GM19351 (cell line): ENCODE data around the gene SPRYD3.

Experiments used
- ATAC-seq: cut with Tn5 transposase; IDR thresholded peaks from one replicate; pipeline ENCODE4 v1.9.1; 2021; ENCODE audit warnings: mild to moderate bottlenecking, moderate library complexity; ENCODE audit not compliant: unreplicated experiment

Gene SPRYD3

GRCh38 chr12:53053218-53054111 lies 25.7 kb downstream of the SPRYD3 start:
- no peak for ATAC-seq

- ATAC-seq, result no peak
Observed at GRCh38 chr12:53052419-53053217, 26.6 kb downstream of the SPRYD3 start.

GRCh38 chr12:53051881-53052412 lies 27.2 kb downstream of the SPRYD3 start:
- no peak for ATAC-seq

- ATAC-seq, result no peak
Observed at GRCh38 chr12:53051058-53051880, 27.9 kb downstream of the SPRYD3 start.

- no peak for ATAC-seq
Observed at GRCh38 chr12:53050426-53051057, 28.6 kb downstream of the SPRYD3 start.

GRCh38 chr12:53049571-53050318 lies 29.4 kb downstream of the SPRYD3 start, which contains the start of gene TNS2:
Gene TNS2 (plus strand): TSS chr12:53050065. CDS start chr12:53050186, 121 bp downstream.
- ATAC-seq, result no peak

GRCh38 chr12:53048780-53049401 lies 30.3 kb downstream of the SPRYD3 start:
- ATAC-seq, result no peak

GRCh38 chr12:53048033-53048779 lies 31.0 kb downstream of the SPRYD3 start:
- no peak for ATAC-seq

GRCh38 chr12:53047221-53048032 lies 31.8 kb downstream of the SPRYD3 start:
- peak; percentile 70 for ATAC-seq

GRCh38 chr12:53046655-53047220 lies 32.5 kb downstream of the SPRYD3 start:
- peak; percentile 47 for ATAC-seq

- no peak for ATAC-seq
Observed at GRCh38 chr12:53045696-53046045, 33.5 kb downstream of the SPRYD3 start.

- ATAC-seq, result no peak
Observed at GRCh38 chr12:53044896-53045695, 34.1 kb downstream of the SPRYD3 start.

- ATAC-seq, result no peak
Observed at GRCh38 chr12:53044052-53044581, 35.1 kb downstream of the SPRYD3 start.

GRCh38 chr12:53042607-53043454 lies 36.4 kb downstream of the SPRYD3 start:
- no peak for ATAC-seq

- no peak for ATAC-seq
Observed at GRCh38 chr12:53039851-53040250, 39.3 kb downstream of the SPRYD3 start.
